ENCODE measurements around the gene RBM28. TPM values are rescaled to one million over a fixed set of nuclear protein-coding genes. Genes with fewer than 3 reads are reported as not detected.

The RBM28 gene
- total and polyA plus RNA-seq, 10 of the 15 experiments (the other 5 are each of a cell fraction or from before 2014, with no cell fraction given), result 14.3 to 50.4 (median 32.8) TPM

GRCh38 chr7:128343554-128344430, at the start of gene RBM28 (continued):
- TF ChIP-seq NFYB (IDR thresholded peaks at IDR 0.05; ENCODE audit: insufficient read depth, low read depth, low read length), result no peak
- TF ChIP-seq ZBTB33 (IDR thresholded peaks at IDR 0.05), result no peak
- TF ChIP-seq ZNF207 (IDR thresholded peaks at IDR 0.05; ENCODE audit: borderline replicate concordance), result peak; percentile 97
- no peak for TF ChIP-seq ZNF274 (IDR thresholded peaks at IDR 0.05; ENCODE audit: insufficient read depth, insufficient read length)
- no peak for TF ChIP-seq SMC3 (IDR thresholded peaks at IDR 0.05; ENCODE audit: borderline replicate concordance, low read length)
- TF ChIP-seq PKNOX1 (IDR thresholded peaks at IDR 0.05), result peak; percentile 34; the same call in 1 of the 2 replicates
- no peak for TF ChIP-seq REST (IDR thresholded peaks at IDR 0.05; ENCODE audit: low read depth, low read length)
- TF ChIP-seq HDGF (IDR thresholded peaks at IDR 0.05), result peak; percentile 72; the same call in 1 of the 2 replicates
- TF ChIP-seq NFIC (IDR thresholded peaks at IDR 0.05; ENCODE audit: low read depth, low read length), result peak; percentile 53; the same call in 1 of the 2 replicates
- peak; percentile 96 for TF ChIP-seq CBX5 (IDR thresholded peaks at IDR 0.05; ENCODE audit: low read depth)
- peak; percentile 84 for TF ChIP-seq MEF2A (IDR thresholded peaks at IDR 0.05; ENCODE audit: insufficient read depth, low read depth, low read length)
- no peak for TF ChIP-seq SUZ12 (IDR thresholded peaks at IDR 0.05; ENCODE audit: unreplicated experiment)
- no peak for TF ChIP-seq EZH2 (IDR thresholded peaks at IDR 0.05; ENCODE audit: borderline replicate concordance, control insufficient read depth, low read depth, low read length)
- no peak for TF ChIP-seq HDAC6 (IDR thresholded peaks at IDR 0.05; ENCODE audit: unreplicated experiment)
- no peak for TF ChIP-seq CTCF (IDR thresholded peaks at IDR 0.05 in 2 of 3, conservative IDR thresholded peaks at IDR 0.05 in 1 of 3; ENCODE audit: control insufficient read depth in 2 of 3, extremely low read depth in 1 of 3, insufficient read depth in 1 of 3, low read depth in 3 of 3, low read length in 3 of 3)
- peak; percentile 95 for TF ChIP-seq MXI1 (IDR thresholded peaks at IDR 0.05; ENCODE audit: low read depth, low read length)
- TF ChIP-seq E4F1 (IDR thresholded peaks at IDR 0.05; ENCODE audit: borderline replicate concordance, partially characterized antibody), result peak; percentile 39
